Stimulated activated CD8-positive, alpha-beta memory T cell treated with anti-CD3 and anti-CD28 coated beads, Interleukin-2, amount 100 ng/mL, for 48 hours (primary cell): ENCODE data around the gene PHLDB1.
A peak's percentile ranks its signal among the peaks of the same experiment; 100 is the strongest.
"Not testable (repeated sequence)": the region's sequence is repeated elsewhere in the genome, so short reads cannot be mapped to it uniquely, and the experiment has no call there.

Source experiments
- DNase-seq, 2 donors: peaks; one replicate each; pipeline ENCODE4 v3.0.0-alpha.2; 2020; ENCODE audit warnings: low read depth in 2 of 2

Gene PHLDB1

GRCh38 chr11:118607401-118608359, at the start of gene PHLDB1:
Gene PHLDB1, plus strand, starts transcription at chr11:118607615. Its CDS starts 6,222 bp downstream, at chr11:118613837.
- peak; percentile 8 to 28 for DNase-seq

GRCh38 chr11:118560806-118561205, 46.6 kb upstream of the PHLDB1 start:
- DNase-seq, result no peak

GRCh38 chr11:118565051-118565450, 42.4 kb upstream of the PHLDB1 start:
- DNase-seq, result no peak

GRCh38 chr11:118569670-118570069, 37.7 kb upstream of the PHLDB1 start:
- DNase-seq, result no peak

- no peak for DNase-seq
These were observed 36.6 kb upstream of the PHLDB1 start for GRCh38 chr11:118570787-118571186.

- not testable (repeated sequence) for DNase-seq
These were observed 35.7 kb upstream of the PHLDB1 start for GRCh38 chr11:118571701-118572060.

- DNase-seq, result peak; percentile 63 to 65
These were observed 35.1 kb upstream of the PHLDB1 start, which contains the start of gene ARCN1 for GRCh38 chr11:118572061-118572980. Gene ARCN1, plus strand, starts transcription at chr11:118572409. Its CDS starts 139 bp downstream, at chr11:118572548.

GRCh38 chr11:118572981-118573550, 34.3 kb upstream of the PHLDB1 start:
- DNase-seq, result no peak

GRCh38 chr11:118574636-118575035, 32.8 kb upstream of the PHLDB1 start:
- DNase-seq, result no peak

GRCh38 chr11:118577995-118578394, 29.4 kb upstream of the PHLDB1 start:
- DNase-seq, result not testable (repeated sequence)

GRCh38 chr11:118581057-118581456, 26.4 kb upstream of the PHLDB1 start:
- no peak for DNase-seq

- DNase-seq, result no peak
These were observed 19.5 kb upstream of the PHLDB1 start for GRCh38 chr11:118587952-118588351.

- no peak for DNase-seq
These were observed 14.6 kb upstream of the PHLDB1 start for GRCh38 chr11:118592616-118593367.

GRCh38 chr11:118594984-118595383, 12.4 kb upstream of the PHLDB1 start:
- not testable (repeated sequence) for DNase-seq

- no peak for DNase-seq
These were observed 10.9 kb upstream of the PHLDB1 start for GRCh38 chr11:118596224-118597146.

GRCh38 chr11:118597556-118597955, 9.9 kb upstream of the PHLDB1 start:
- no peak for DNase-seq

GRCh38 chr11:118602331-118602730, 5.1 kb upstream of the PHLDB1 start:
- no peak for DNase-seq

- DNase-seq, result not testable (repeated sequence)
These were observed 3.7 kb upstream of the PHLDB1 start for GRCh38 chr11:118603709-118604108.

- no peak for DNase-seq
These were observed 2.8 kb upstream of the PHLDB1 start for GRCh38 chr11:118604566-118604965.
